ENCODE data around the gene ALS2CL. TPM values are rescaled to one million over a fixed set of nuclear protein-coding genes. Genes with fewer than 3 reads are reported as not detected.
A peak's percentile ranks its signal among the peaks of the same experiment; 100 is the strongest.

ALS2CL gene
- total RNA-seq, 4 donors from 2014 or later = 55.8 to 68.5 (median 63.7) TPM

GRCh38 chr3:46685446-46685845 lies 8.0 kb downstream of the ALS2CL start:
- Histone ChIP-seq H3K36me3 (peaks cover 0 to 16% of the 10 kb centered on the region in 2 donors), H3K27ac (no peak overlapping the region), H3K4me3 (replicated peaks in 1 of 3) (no peak overlapping the region), H3K4me1 (peaks cover 12 to 32% of the 10 kb centered on the region in 2 donors), H3K9me3 (no peaks in the 10 kb centered on the region), H3K27me3 (no peaks in the 10 kb centered on the region)
- intact Hi-C loops (cut with DNase I) = no loop called here
- 94 to 100% methylated on average over 8 to 9 of the region's 9 CpGs for WGBS, 2 donors
- no peak for DNase-seq
- TF ChIP-seq, protein P1, sequence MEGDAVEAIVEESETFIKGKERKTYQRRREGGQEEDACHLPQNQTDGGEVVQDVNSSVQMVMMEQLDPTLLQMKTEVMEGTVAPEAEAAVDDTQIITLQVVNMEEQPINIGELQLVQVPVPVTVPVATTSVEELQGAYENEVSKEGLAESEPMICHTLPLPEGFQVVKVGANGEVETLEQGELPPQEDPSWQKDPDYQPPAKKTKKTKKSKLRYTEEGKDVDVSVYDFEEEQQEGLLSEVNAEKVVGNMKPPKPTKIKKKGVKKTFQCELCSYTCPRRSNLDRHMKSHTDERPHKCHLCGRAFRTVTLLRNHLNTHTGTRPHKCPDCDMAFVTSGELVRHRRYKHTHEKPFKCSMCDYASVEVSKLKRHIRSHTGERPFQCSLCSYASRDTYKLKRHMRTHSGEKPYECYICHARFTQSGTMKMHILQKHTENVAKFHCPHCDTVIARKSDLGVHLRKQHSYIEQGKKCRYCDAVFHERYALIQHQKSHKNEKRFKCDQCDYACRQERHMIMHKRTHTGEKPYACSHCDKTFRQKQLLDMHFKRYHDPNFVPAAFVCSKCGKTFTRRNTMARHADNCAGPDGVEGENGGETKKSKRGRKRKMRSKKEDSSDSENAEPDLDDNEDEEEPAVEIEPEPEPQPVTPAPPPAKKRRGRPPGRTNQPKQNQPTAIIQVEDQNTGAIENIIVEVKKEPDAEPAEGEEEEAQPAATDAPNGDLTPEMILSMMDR (IDR thresholded peaks at IDR 0.05) = no peak
- TF ChIP-seq POLR2A (IDR thresholded peaks at IDR 0.05) = no peak

DNA sequence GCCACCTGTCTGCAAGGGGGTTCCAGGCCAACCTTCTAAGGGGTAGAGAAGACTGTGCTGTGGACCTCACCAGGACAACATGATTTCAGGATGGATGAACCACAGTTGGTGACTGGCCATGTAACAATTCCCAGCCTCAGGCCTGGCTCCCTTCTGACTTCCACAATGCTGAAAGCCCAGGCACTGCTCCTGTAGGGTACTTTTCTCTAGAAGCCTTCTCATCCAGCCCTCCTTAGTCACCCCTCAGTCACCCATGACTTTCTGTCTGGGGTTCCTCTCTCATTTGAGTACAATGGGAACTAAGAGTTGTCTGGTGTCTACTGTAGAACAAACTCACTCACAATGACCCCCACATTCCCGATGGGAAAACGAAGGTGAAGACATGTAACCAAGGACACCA lies 8.6 kb downstream of the ALS2CL start:
- no peaks in the 10 kb centered on the region for H3K9me3 ChIP-seq
- intact Hi-C loops (cut with DNase I) = no loop called here
- H3K4me1 ChIP-seq = peaks cover 14 to 32% of the 10 kb centered on the region in 2 donors
- H3K4me3 ChIP-seq (replicated peaks in 1 of 3) = no peak overlapping the region
- H3K36me3 ChIP-seq = peaks cover 0 to 16% of the 10 kb centered on the region in 2 donors
- no peaks in the 10 kb centered on the region for H3K27me3 ChIP-seq
- TF ChIP-seq, protein P1 (IDR thresholded peaks at IDR 0.05) = no peak
- no peak for TF ChIP-seq POLR2A (IDR thresholded peaks at IDR 0.05)
- no peak for DNase-seq
- WGBS, 2 donors = 65 to 89% methylated on average over 2 of the region's 2 CpGs
- no peak overlapping the region for H3K27ac ChIP-seq

GRCh38 chr3:46682974-46683373 lies 10.5 kb downstream of the ALS2CL start:
- H3K27ac ChIP-seq = no peak overlapping the region
- no peak for DNase-seq
- 73 to 88% methylated on average over 3 to 10 of the region's 11 CpGs for WGBS, 2 donors
- H3K4me3 ChIP-seq (replicated peaks in 1 of 3) = no peak overlapping the region
- intact Hi-C loops (cut with DNase I) = no loop called here
- TF ChIP-seq, protein P1 (IDR thresholded peaks at IDR 0.05) = no peak
- TF ChIP-seq POLR2A (IDR thresholded peaks at IDR 0.05) = no peak
- H3K36me3 ChIP-seq = peaks cover 0 to 11% of the 10 kb centered on the region in 2 donors
- peaks cover 24 to 39% of the 10 kb centered on the region in 2 donors for H3K4me1 ChIP-seq
- no peaks in the 10 kb centered on the region for H3K27me3 ChIP-seq
- no peaks in the 10 kb centered on the region for H3K9me3 ChIP-seq

DNA sequence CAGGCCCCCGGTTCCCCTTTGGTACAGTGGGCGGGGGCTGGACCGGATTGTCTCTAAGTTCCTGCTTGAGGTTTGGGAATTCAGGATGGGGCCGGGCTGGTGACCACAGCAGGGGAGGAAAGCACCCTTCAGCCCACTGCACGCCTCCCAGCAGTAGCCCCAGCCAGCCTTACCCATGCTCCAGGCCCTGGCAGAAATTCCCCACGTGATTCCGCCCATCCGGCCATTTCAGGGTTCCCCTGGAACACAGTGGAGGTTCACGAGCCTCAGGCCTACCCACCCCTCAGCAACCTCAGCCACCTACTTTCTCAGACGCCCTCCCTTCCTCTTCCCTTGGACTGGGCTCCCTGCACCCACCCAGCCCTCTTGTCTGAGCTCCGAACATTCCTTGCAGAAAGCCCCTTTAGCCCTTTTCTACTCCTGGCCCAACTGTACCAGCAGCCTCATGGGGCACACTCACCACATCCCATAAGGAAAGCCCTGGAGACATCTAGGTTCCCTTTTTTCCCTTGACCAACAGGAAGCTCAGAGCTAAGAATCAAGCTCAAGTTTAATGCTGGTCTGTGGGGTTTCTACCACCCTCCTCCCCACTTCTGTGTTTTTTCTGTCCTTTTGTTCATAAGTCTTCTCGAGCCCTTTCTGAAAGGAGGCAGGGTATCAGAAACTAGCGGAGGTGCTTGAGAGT lies 11.5 kb downstream of the ALS2CL start:
- Histone ChIP-seq H3K27me3 (no peaks in the 10 kb centered on the region), H3K4me3 (replicated peaks in 1 of 3) (no peak overlapping the region), H3K4me1 (peaks cover 24 to 39% of the 10 kb centered on the region in 2 donors), H3K9me3 (no peaks in the 10 kb centered on the region), H3K27ac (peak overlapping the region in 2 of 3 donors; percentile 10 to 74), H3K36me3 (peaks cover 0 to 5% of the 10 kb centered on the region in 2 donors)
- intact Hi-C loops (cut with DNase I) = no loop called here
- DNase-seq = no peak
- WGBS, 2 donors = 75 to 87% methylated on average over 11 to 13 of the region's 13 CpGs
- TF ChIP-seq POLR2A (IDR thresholded peaks at IDR 0.05) = no peak
- TF ChIP-seq, protein P1 (IDR thresholded peaks at IDR 0.05) = no peak

DNA sequence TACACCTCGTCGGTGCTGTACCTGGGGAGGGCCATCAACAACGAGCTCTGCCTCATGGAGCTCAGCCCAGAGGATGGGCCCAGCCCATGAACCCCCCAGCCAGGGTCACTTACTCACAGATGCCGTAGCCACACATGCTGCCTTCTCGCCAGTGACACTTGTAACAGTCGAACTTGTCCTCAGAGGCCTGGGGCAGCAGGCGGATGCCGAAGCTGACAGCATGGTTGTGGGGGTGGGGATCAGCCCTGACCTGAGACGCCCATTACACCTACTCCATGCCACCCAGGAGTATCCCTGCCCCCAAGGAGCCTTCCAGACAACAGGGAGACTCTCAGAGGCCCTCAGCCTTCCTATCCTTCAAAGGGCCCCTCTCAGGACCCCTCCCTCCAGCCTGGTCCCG lies 12.1 kb downstream of the ALS2CL start:
- H3K27me3 ChIP-seq = no peaks in the 10 kb centered on the region
- DNase-seq = no peak
- peaks cover 24 to 39% of the 10 kb centered on the region in 2 donors for H3K4me1 ChIP-seq
- H3K4me3 ChIP-seq (replicated peaks in 1 of 3) = no peak overlapping the region
- no peaks in the 10 kb centered on the region for H3K9me3 ChIP-seq
- peak overlapping the region in 2 of 3 donors; percentile 10 to 74 for H3K27ac ChIP-seq
- TF ChIP-seq POLR2A (IDR thresholded peaks at IDR 0.05) = no peak
- TF ChIP-seq, protein P1 (IDR thresholded peaks at IDR 0.05) = no peak
- intact Hi-C loops (cut with DNase I) = no loop called here
- peaks cover 0 to 5% of the 10 kb centered on the region in 2 donors for H3K36me3 ChIP-seq
- WGBS, 2 donors = 90 to 97% methylated on average over 1 to 5 of the region's 10 CpGs

Data from thyroid gland (tissue), 4 donors.